ENCODE measurements around the gene MTMR11.

DNA sequence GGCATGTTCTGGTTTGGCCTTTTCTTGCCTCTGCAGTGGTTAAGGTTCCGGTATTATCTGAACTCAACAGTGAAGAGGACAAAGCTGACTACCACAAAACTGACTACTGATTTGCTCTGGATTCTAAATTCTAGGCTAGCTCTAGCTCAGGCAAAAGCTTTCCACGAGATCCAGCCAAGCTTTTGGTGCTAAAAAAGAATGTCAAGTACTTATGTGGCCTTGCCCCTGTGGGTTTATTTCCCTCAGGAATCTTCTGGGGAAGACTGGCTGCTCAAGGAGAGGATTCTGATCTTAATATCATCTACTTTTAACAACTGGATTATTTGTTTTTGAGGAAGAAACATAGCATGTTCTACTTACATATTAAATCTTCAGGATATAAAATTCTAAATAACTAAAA lies 26.1 kb upstream of the MTMR11 start:
- TF ChIP-seq, protein P1, sequence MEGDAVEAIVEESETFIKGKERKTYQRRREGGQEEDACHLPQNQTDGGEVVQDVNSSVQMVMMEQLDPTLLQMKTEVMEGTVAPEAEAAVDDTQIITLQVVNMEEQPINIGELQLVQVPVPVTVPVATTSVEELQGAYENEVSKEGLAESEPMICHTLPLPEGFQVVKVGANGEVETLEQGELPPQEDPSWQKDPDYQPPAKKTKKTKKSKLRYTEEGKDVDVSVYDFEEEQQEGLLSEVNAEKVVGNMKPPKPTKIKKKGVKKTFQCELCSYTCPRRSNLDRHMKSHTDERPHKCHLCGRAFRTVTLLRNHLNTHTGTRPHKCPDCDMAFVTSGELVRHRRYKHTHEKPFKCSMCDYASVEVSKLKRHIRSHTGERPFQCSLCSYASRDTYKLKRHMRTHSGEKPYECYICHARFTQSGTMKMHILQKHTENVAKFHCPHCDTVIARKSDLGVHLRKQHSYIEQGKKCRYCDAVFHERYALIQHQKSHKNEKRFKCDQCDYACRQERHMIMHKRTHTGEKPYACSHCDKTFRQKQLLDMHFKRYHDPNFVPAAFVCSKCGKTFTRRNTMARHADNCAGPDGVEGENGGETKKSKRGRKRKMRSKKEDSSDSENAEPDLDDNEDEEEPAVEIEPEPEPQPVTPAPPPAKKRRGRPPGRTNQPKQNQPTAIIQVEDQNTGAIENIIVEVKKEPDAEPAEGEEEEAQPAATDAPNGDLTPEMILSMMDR (IDR thresholded peaks at IDR 0.05; ENCODE audit: low read length) = no peak
- TF ChIP-seq EZH2 (optimal IDR thresholded peaks at IDR 0.05; ENCODE audit: low read depth, low read length) (no peak), EZH2phosphoT487 (IDR thresholded peaks at IDR 0.05; ENCODE audit: low read length) (no peak)

Measured in MM.1S (cell line).